Naive B cell (primary cell): Measurements from ENCODE around the gene ERLEC1. TPM values are rescaled to one million over a fixed set of nuclear protein-coding genes. Genes with fewer than 3 reads are reported as not detected.

ENCODE experiments used
- ATAC-seq, 2 donors: fragments of 150-1000 bp; cut with Tn5 transposase; 2 replicates each; pipeline ENCODE4 v1.10.0; 2021; ENCODE audit warnings: low read depth in 2 of 2, mild to moderate bottlenecking in 2 of 2, moderate library complexity in 2 of 2
- DNase-seq: peaks from one replicate; pipeline ENCODE4 v3.0.0; 2022
- H3K27ac Mint-ChIP-seq, 6 donors: one replicate each; pipeline ENCODE4 v1.8.0; 2020 to 2022; ENCODE audit warnings: mild to moderate bottlenecking in 6 of 6, mixed read lengths in 6 of 6, moderate library complexity in 5 of 6, inconsistent platforms in 2 of 6
- H3K27me3 Mint-ChIP-seq, 3 donors: one replicate each; pipeline ENCODE4 v1.8.0; 2021 to 2022; ENCODE audit warnings: mixed read lengths in 3 of 3, mild to moderate bottlenecking in 1 of 3
- H3K36me3 Mint-ChIP-seq, 2 donors: one replicate each; pipeline ENCODE4 v1.8.0; 2020 to 2022; ENCODE audit warnings: mixed read lengths in 2 of 2, inconsistent platforms in 1 of 2, mild to moderate bottlenecking in 1 of 2
- H3K4me1 Mint-ChIP-seq, 3 donors: one replicate each; pipeline ENCODE4 v1.8.0; 2020 to 2022; ENCODE audit warnings: mixed read lengths in 3 of 3, inconsistent platforms in 1 of 3, mild to moderate bottlenecking in 1 of 3, moderate library complexity in 1 of 3
- H3K4me3 Mint-ChIP-seq, 8 donors: one replicate each; pipeline ENCODE4 v1.8.0; 2020 to 2022; ENCODE audit warnings: mild to moderate bottlenecking in 8 of 8, mixed read lengths in 8 of 8, moderate library complexity in 8 of 8, inconsistent platforms in 2 of 8
- H3K9me3 Mint-ChIP-seq, 7 donors: one replicate each; pipeline ENCODE4 v1.8.0; 2020 to 2022; ENCODE audit warnings: mixed read lengths in 7 of 7, mild to moderate bottlenecking in 5 of 7, inconsistent platforms in 2 of 7, moderate library complexity in 1 of 7
- polyA plus RNA-seq, 6 donors: library from polyadenylated mRNA; unstranded; fragments of 300-500 nt; fragmentation: Illumina TruSeq; gene quantifications; one replicate each; pipeline ENCODE4 v1.2.3, GENCODE V29; 2021; ENCODE audit warnings: low read depth in 6 of 6

The ERLEC1 gene
- polyA plus RNA-seq, 6 donors from 2014 or later = 23.7 to 54.1 (median 26.3) TPM

GRCh38 chr2:53765767-53766166 lies 21.1 kb upstream of the ERLEC1 start:
- Mint-ChIP-seq H3K9me3 (no peaks in the 10 kb centered on the region), H3K27me3 (no peaks in the 10 kb centered on the region), H3K27ac (peak overlapping the region in 5 of 6 donors; percentile 1 to 85 (median 40)), H3K36me3 (peaks cover 6 to 10% of the 10 kb centered on the region in 2 donors), H3K4me1 (peaks cover 10 to 28% (median 21%) of the 10 kb centered on the region in 3 donors), H3K4me3 (peak overlapping the region in 3 of 8 donors; percentile 4 to 95 (median 32))
- DNase-seq (no peak), ATAC-seq (no peak)

DNA sequence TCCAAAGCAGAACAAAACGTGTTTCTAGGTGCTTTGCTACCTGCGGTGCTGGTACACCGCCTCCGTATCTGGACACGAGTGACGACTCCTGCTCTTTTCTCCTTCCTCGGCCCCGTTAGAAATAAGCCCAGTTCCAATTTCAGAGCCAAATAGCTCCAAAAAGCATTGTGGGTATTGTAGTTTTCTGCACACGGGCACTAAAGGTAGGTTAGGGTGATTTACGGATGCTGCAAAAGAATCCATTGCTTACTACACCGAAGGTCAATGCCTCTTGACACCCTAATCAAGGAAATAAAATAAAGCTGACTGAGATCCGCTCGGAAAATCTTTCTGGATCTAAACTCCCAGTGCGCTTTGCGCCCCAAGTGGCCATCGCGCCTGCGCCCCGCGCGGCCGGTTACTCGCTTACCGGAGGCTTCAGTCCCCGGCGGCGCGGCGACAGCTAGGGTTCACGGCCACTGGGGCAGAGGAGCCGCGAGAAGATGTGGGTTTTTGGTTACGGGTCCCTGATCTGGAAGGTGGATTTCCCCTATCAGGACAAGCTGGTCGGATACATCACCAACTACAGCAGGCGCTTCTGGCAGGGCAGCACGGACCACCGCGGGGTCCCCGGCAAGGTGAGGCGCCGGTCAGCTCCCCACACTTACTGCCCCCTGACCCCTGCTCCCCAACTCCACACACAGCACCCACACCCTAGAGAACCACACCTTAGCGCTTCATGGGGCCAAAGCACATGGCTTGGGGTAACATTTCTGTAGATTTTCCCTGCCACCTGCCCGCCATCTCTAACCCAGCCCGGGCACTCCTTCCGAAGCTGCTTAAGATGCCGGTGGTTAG lies 19.2 kb upstream of the ERLEC1 start, which contains the start of gene CHAC2:
TSS of gene CHAC2 (plus strand) at position 400 of the 837 bp plus-strand sequence. CDS start at position 483, 83 bp downstream.
- H3K36me3 Mint-ChIP-seq = peaks cover 0 to 3% of the 10 kb centered on the region in 2 donors
- no peaks in the 10 kb centered on the region for H3K27me3 Mint-ChIP-seq
- DNase-seq (peak; percentile 88), ATAC-seq (peak; percentile 94 to 95)
- peak within 1 kb of the TSS; percentile 97 to 99 (median 98) for H3K27ac Mint-ChIP-seq
- peaks cover 10 to 24% (median 21%) of the 10 kb centered on the region in 3 donors for H3K4me1 Mint-ChIP-seq
- no peaks in the 10 kb centered on the region for H3K9me3 Mint-ChIP-seq
- peak within 1 kb of the TSS; percentile 90 to 99 (median 97) for H3K4me3 Mint-ChIP-seq

DNA sequence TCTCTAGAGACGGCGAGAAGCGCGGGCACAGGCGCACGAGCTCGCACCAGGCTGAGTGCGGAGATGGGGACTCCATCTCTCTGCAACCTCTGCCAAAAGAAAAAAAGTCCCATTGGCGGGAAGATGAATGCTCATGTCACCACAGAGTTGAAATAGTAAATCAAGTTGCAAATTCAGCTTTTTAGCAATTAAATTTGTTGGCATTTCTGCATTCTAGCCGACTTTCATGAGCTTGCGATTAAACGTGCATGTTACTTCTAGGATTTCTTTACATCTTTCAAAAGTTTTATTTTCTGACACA lies 18.7 kb upstream of the ERLEC1 start:
- ATAC-seq (no peak), DNase-seq (no peak)
- H3K4me3 Mint-ChIP-seq = peak overlapping the region; percentile 90 to 99 (median 97)
- no peaks in the 10 kb centered on the region for H3K9me3 Mint-ChIP-seq
- peaks cover 0 to 3% of the 10 kb centered on the region in 2 donors for H3K36me3 Mint-ChIP-seq
- no peaks in the 10 kb centered on the region for H3K27me3 Mint-ChIP-seq
- peak overlapping the region; percentile 97 to 99 (median 98) for H3K27ac Mint-ChIP-seq
- peaks cover 10 to 24% (median 21%) of the 10 kb centered on the region in 3 donors for H3K4me1 Mint-ChIP-seq

GRCh38 chr2:53769318-53769945 lies 17.4 kb upstream of the ERLEC1 start:
- no peaks in the 10 kb centered on the region for H3K27me3 Mint-ChIP-seq
- H3K9me3 Mint-ChIP-seq = no peaks in the 10 kb centered on the region
- H3K27ac Mint-ChIP-seq = peak overlapping the region in 2 of 6 donors; percentile 4 to 41
- ATAC-seq = no peak
- peak overlapping the region in 2 of 8 donors; percentile 95 to 99 for H3K4me3 Mint-ChIP-seq
- H3K36me3 Mint-ChIP-seq = no peaks in the 10 kb centered on the region
- H3K4me1 Mint-ChIP-seq = peaks cover 10 to 21% (median 18%) of the 10 kb centered on the region in 3 donors
- DNase-seq = no peak

DNA sequence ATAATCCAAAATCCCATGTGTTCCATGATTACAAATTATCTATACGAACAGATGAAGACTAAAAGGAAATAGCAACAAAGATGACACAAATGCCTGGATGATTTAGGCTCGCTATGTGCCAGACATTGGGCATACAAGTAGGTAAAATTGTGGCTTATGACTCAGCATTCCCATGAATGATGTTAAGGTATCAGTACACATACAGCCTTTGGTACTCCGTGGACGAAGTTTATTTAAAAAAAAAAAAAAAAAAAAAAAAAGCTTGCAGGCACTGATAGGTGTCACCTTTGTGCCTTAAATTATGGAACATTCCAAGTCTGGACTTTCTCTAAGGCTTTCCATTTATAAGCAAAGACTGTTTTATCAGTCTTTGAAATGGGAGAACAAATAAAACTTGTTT lies 16.6 kb upstream of the ERLEC1 start:
- peaks cover 10 to 21% (median 18%) of the 10 kb centered on the region in 3 donors for H3K4me1 Mint-ChIP-seq
- H3K36me3 Mint-ChIP-seq = no peaks in the 10 kb centered on the region
- H3K9me3 Mint-ChIP-seq = no peaks in the 10 kb centered on the region
- H3K27ac Mint-ChIP-seq = peak overlapping the region in 3 of 6 donors; percentile 4 to 31 (median 22)
- DNase-seq (no peak), ATAC-seq (no peak)
- no peaks in the 10 kb centered on the region for H3K27me3 Mint-ChIP-seq
- H3K4me3 Mint-ChIP-seq = peak overlapping the region in 1 of 8 donors; percentile 57

- DNase-seq (no peak), ATAC-seq (no peak)
- H3K27ac Mint-ChIP-seq = peak overlapping the region in 5 of 6 donors; percentile 1 to 69 (median 12)
- no peaks in the 10 kb centered on the region for H3K27me3 Mint-ChIP-seq
- H3K4me1 Mint-ChIP-seq = peaks cover 18 to 24% (median 20%) of the 10 kb centered on the region in 3 donors
- H3K4me3 Mint-ChIP-seq = no peak overlapping the region
- peaks cover 0 to 8% of the 10 kb centered on the region in 2 donors for H3K36me3 Mint-ChIP-seq
- no peaks in the 10 kb centered on the region for H3K9me3 Mint-ChIP-seq
Observed at GRCh38 chr2:53777134-53777533, 9.7 kb upstream of the ERLEC1 start.

DNA sequence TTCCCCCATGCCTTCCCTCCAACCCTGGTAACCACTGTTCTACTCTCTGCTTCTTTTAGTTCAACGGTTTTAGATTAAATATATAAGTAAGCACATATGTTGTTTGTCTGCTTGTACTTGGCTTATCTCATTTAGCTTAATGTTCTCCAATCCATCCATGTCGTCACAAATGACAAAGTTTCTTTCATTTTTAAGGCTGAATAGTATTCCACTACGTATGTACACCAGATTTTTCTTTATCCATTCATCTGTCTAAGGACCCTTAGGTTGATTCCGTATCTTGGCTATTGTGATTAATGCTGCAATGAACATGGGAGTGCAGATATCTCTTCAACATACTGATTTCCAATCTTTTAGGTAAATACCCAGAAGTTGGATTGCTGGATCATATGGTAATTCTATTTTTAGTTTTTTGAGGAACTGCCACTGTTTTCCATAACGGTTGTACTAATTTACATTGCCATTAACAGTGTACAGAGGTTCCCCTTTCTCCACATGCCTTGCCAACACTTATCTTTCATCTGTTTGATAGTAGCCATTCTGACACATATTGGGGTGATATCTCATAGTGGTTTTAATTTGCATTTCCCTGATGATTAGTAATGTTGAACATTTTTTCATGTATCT lies 8.2 kb upstream of the ERLEC1 start:
- Mint-ChIP-seq H3K4me3 (no peak overlapping the region), H3K36me3 (peaks cover 0 to 8% of the 10 kb centered on the region in 2 donors), H3K4me1 (peaks cover 18 to 27% (median 24%) of the 10 kb centered on the region in 3 donors), H3K27ac (peak overlapping the region in 1 of 6 donors; percentile 29), H3K9me3 (no peaks in the 10 kb centered on the region), H3K27me3 (no peaks in the 10 kb centered on the region)
- DNase-seq (no peak), ATAC-seq (no peak)

DNA sequence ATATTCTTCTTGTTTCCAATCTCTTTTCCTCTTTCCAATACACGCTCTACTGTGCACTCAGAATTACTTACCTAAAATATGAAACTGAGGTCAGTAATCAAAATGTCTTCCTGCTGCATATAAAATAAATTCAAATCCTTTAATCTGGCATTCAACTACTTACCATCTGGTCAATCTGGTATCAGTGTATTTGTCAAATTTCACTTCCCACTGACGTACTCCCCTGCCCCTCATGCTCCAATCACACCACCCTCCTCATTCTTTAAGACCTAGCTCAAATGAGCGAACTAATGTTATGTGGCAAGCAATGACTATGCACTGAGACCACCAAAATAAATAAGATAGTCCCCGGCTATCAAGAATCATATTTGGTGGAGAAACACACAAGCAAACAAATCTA lies 6.8 kb upstream of the ERLEC1 start:
- peak overlapping the region in 1 of 6 donors; percentile 22 for H3K27ac Mint-ChIP-seq
- H3K27me3 Mint-ChIP-seq = no peaks in the 10 kb centered on the region
- H3K4me1 Mint-ChIP-seq = peaks cover 26 to 39% (median 34%) of the 10 kb centered on the region in 3 donors
- DNase-seq (no peak), ATAC-seq (no peak)
- H3K4me3 Mint-ChIP-seq = no peak overlapping the region
- H3K9me3 Mint-ChIP-seq = no peaks in the 10 kb centered on the region
- H3K36me3 Mint-ChIP-seq = peaks cover 0 to 8% of the 10 kb centered on the region in 2 donors

- H3K36me3 Mint-ChIP-seq = peaks cover 5 to 8% of the 10 kb centered on the region in 2 donors
- DNase-seq = no peak
- no peaks in the 10 kb centered on the region for H3K9me3 Mint-ChIP-seq
- H3K27me3 Mint-ChIP-seq = no peaks in the 10 kb centered on the region
- no peak for ATAC-seq
- H3K4me1 Mint-ChIP-seq = peaks cover 32 to 47% (median 43%) of the 10 kb centered on the region in 3 donors
- H3K4me3 Mint-ChIP-seq = no peak overlapping the region
- peak overlapping the region in 1 of 6 donors; percentile 49 for H3K27ac Mint-ChIP-seq
Observed at GRCh38 chr2:53782676-53783075, 4.2 kb upstream of the ERLEC1 start.

GRCh38 chr2:53784436-53784835 lies 2.4 kb upstream of the ERLEC1 start:
- no peaks in the 10 kb centered on the region for H3K27me3 Mint-ChIP-seq
- H3K4me3 Mint-ChIP-seq = peak overlapping the region in 6 of 8 donors; percentile 60 to 98 (median 94)
- no peak for DNase-seq
- peaks cover 6 to 8% of the 10 kb centered on the region in 2 donors for H3K36me3 Mint-ChIP-seq
- H3K4me1 Mint-ChIP-seq = peaks cover 29 to 49% (median 45%) of the 10 kb centered on the region in 3 donors
- peak overlapping the region in 5 of 6 donors; percentile 57 to 96 (median 81) for H3K27ac Mint-ChIP-seq
- H3K9me3 Mint-ChIP-seq = no peaks in the 10 kb centered on the region
- no peak for ATAC-seq

GRCh38 chr2:53785366-53785765 lies 1.5 kb upstream of the ERLEC1 start:
- H3K27ac Mint-ChIP-seq = peak overlapping the region; percentile 28 to 96 (median 86)
- H3K4me3 Mint-ChIP-seq = peak overlapping the region; percentile 60 to 98 (median 95)
- no peaks in the 10 kb centered on the region for H3K27me3 Mint-ChIP-seq
- ATAC-seq (no peak), DNase-seq (no peak)
- no peaks in the 10 kb centered on the region for H3K9me3 Mint-ChIP-seq
- peaks cover 23 to 49% (median 40%) of the 10 kb centered on the region in 3 donors for H3K4me1 Mint-ChIP-seq
- H3K36me3 Mint-ChIP-seq = peaks cover under 1 to 6% of the 10 kb centered on the region in 2 donors

DNA sequence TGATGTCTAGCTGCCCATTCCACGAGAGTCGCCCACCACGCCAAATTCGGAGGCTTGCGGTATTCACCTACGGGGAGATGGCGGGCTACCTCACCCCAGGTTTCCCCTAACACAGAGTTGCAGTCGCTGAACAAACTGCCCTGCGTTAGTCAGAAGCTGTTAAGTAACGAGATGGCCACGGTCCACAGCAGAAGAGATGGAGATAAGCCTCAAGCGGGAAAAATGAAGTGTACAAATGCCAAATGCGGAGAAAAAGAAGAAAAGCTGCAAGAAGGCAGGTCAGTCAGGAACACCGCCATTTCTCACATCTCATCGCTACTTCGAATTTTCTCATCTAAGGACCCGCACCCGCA lies 516 bp upstream of the ERLEC1 start:
- no peaks in the 10 kb centered on the region for H3K27me3 Mint-ChIP-seq
- H3K36me3 Mint-ChIP-seq = peaks cover 0 to 10% of the 10 kb centered on the region in 2 donors
- DNase-seq = no peak
- peaks cover 26 to 54% (median 46%) of the 10 kb centered on the region in 3 donors for H3K4me1 Mint-ChIP-seq
- no peaks in the 10 kb centered on the region for H3K9me3 Mint-ChIP-seq
- ATAC-seq = peak; percentile 18 to 36
- H3K4me3 Mint-ChIP-seq = peak overlapping the region; percentile 93 to 99 (median 97)
- peak overlapping the region; percentile 94 to 99 (median 96) for H3K27ac Mint-ChIP-seq

DNA sequence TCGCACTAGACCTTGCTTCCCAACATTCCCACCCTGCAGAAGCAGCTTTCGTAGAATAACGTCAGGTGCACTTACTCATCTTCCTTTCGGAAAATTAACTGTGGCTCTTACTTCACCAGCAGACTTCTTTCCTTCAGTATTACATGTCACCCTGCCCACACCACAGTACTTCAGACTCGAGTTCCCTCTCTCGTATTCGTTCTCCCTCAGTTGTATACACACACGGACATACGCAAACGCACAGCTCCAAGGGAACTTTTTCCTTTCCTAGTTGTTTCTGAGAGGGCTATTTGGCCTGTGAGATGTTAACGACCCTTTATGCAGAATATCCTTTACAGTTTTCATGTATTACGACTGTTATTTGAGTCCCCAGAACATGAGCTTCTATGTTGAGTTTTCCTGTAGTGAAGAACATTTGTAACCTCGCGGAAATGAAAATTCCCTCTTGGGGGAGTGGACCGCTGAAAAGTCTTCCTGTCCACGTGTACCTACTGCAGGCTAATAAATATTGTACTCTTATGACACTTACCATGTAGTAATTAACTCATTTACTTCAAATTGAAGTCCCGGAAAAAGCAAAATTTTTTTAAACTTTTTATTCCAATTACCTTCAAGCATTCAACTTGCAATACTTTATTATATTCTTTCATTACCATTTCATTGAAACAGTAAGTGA lies 908 bp downstream of the ERLEC1 start:
- peaks cover 0 to 10% of the 10 kb centered on the region in 2 donors for H3K36me3 Mint-ChIP-seq
- peak overlapping the region; percentile 93 to 99 (median 97) for H3K4me3 Mint-ChIP-seq
- H3K27ac Mint-ChIP-seq = peak overlapping the region; percentile 94 to 99 (median 96)
- H3K9me3 Mint-ChIP-seq = no peaks in the 10 kb centered on the region
- H3K27me3 Mint-ChIP-seq = no peaks in the 10 kb centered on the region
- H3K4me1 Mint-ChIP-seq = peaks cover 26 to 53% (median 46%) of the 10 kb centered on the region in 3 donors
- DNase-seq = no peak
- no peak for ATAC-seq
